Liver (tissue), 3 donors: Measurements from ENCODE around the gene DCTN4.

Source experiments
- FOXA1 ChIP-seq: IDR thresholded peaks from 2 replicates; pipeline ENCODE4 v1.6.1; 2016; ENCODE audit warnings: antibody characterized with exemption
- GABPA ChIP-seq, 2 donors: IDR thresholded peaks in 1 of 2; conservative IDR thresholded peaks in 1 of 2; 2 replicates each; pipeline ENCODE4 v1.6.1; 2016; ENCODE audit warnings: antibody characterized with exemption in 2 of 2, mild to moderate bottlenecking in 1 of 2, moderate library complexity in 1 of 2
- HNF4A ChIP-seq, 2 donors: conservative IDR thresholded peaks; 2 replicates each; pipeline ENCODE4 v1.6.1; 2016; ENCODE audit warnings: antibody characterized with exemption in 2 of 2, mild to moderate bottlenecking in 2 of 2
- HNF4G ChIP-seq: IDR thresholded peaks from 2 replicates; pipeline ENCODE4 v1.6.1; 2016; ENCODE audit warnings: antibody characterized with exemption
- JUND ChIP-seq, 2 donors: IDR thresholded peaks; 2 replicates each; pipeline ENCODE4 v1.6.1; 2016; ENCODE audit warnings: antibody characterized with exemption in 2 of 2
- RAD21 ChIP-seq, 2 donors: IDR thresholded peaks; 2 replicates each; pipeline ENCODE4 v1.6.1; 2016; ENCODE audit warnings: antibody characterized with exemption in 2 of 2, mild to moderate bottlenecking in 2 of 2
- SP1 ChIP-seq: IDR thresholded peaks from 2 replicates; pipeline ENCODE4 v1.6.1; 2018; ENCODE audit warnings: antibody characterized with exemption, mild to moderate bottlenecking
- TAF1 ChIP-seq: conservative IDR thresholded peaks from 2 replicates; pipeline ENCODE4 v1.6.1; 2016; ENCODE audit warnings: antibody characterized with exemption, mild to moderate bottlenecking
- YY1 ChIP-seq: IDR thresholded peaks from 2 replicates; pipeline ENCODE4 v1.6.1; 2016; ENCODE audit warnings: antibody characterized with exemption, mild to moderate bottlenecking
- TF ChIP-seq, protein P1 (sequence below): fragments of 150-350 bp; IDR thresholded peaks from 2 replicates; pipeline ENCODE4 v1.5.1; 2017; ENCODE audit warnings: improper control_type of control experiment, low read depth, low read length; ENCODE audit not compliant: missing input control
- TF ChIP-seq, protein P2 (sequence below): IDR thresholded peaks from 2 replicates; pipeline ENCODE4 v1.6.1; 2016; ENCODE audit warnings: antibody characterized with exemption
- TF ChIP-seq, protein P3 (sequence below): IDR thresholded peaks from 2 replicates; pipeline ENCODE4 v1.6.1; 2016; ENCODE audit warnings: antibody characterized with exemption
- TF ChIP-seq, protein P4 (sequence below): IDR thresholded peaks from 2 replicates; pipeline ENCODE4 v1.6.1; 2016; ENCODE audit warnings: antibody characterized with exemption, mild to moderate bottlenecking
- TF ChIP-seq, protein P5 (sequence below): IDR thresholded peaks from 2 replicates; pipeline ENCODE4 v1.6.1; 2016; ENCODE audit warnings: antibody characterized with exemption
- donor health status: healthy.
- donor health status: healthy.

DNA sequence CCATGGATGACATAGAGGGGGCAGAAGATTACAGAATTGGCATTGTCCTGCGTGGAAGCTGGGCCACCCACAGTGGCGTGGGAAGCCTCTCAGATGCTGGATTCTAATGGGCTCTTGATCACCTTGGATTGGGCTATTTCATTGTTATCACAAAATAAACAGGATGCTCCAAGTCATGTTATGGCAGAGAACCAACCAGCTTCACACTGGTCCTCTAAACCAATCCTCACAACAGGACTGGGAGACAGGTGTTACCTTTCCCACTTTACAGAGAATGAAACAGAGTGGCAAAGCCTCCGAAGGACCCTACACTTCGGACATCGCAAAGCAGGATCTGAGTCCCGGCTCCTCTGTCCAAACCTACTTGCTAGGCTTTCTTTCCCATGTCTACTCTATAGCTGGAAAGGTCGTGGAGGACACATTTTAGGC lies 19.3 kb upstream of the DCTN4 start:
- TF ChIP-seq, protein P1, sequence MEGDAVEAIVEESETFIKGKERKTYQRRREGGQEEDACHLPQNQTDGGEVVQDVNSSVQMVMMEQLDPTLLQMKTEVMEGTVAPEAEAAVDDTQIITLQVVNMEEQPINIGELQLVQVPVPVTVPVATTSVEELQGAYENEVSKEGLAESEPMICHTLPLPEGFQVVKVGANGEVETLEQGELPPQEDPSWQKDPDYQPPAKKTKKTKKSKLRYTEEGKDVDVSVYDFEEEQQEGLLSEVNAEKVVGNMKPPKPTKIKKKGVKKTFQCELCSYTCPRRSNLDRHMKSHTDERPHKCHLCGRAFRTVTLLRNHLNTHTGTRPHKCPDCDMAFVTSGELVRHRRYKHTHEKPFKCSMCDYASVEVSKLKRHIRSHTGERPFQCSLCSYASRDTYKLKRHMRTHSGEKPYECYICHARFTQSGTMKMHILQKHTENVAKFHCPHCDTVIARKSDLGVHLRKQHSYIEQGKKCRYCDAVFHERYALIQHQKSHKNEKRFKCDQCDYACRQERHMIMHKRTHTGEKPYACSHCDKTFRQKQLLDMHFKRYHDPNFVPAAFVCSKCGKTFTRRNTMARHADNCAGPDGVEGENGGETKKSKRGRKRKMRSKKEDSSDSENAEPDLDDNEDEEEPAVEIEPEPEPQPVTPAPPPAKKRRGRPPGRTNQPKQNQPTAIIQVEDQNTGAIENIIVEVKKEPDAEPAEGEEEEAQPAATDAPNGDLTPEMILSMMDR, result no peak
- no peak for TF ChIP-seq TAF1
- TF ChIP-seq, protein P2, sequence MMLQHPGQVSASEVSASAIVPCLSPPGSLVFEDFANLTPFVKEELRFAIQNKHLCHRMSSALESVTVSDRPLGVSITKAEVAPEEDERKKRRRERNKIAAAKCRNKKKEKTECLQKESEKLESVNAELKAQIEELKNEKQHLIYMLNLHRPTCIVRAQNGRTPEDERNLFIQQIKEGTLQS, result no peak
- no peak for TF ChIP-seq RAD21 (IDR thresholded peaks at IDR 0.05)
- no peak for TF ChIP-seq FOXA1
- TF ChIP-seq, protein P3, sequence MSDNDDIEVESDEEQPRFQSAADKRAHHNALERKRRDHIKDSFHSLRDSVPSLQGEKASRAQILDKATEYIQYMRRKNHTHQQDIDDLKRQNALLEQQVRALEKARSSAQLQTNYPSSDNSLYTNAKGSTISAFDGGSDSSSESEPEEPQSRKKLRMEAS, result no peak
- no peak for TF ChIP-seq GABPA (IDR thresholded peaks at IDR 0.05 in 1 of 2, conservative IDR thresholded peaks at IDR 0.05 in 1 of 2)
- TF ChIP-seq, protein P4, sequence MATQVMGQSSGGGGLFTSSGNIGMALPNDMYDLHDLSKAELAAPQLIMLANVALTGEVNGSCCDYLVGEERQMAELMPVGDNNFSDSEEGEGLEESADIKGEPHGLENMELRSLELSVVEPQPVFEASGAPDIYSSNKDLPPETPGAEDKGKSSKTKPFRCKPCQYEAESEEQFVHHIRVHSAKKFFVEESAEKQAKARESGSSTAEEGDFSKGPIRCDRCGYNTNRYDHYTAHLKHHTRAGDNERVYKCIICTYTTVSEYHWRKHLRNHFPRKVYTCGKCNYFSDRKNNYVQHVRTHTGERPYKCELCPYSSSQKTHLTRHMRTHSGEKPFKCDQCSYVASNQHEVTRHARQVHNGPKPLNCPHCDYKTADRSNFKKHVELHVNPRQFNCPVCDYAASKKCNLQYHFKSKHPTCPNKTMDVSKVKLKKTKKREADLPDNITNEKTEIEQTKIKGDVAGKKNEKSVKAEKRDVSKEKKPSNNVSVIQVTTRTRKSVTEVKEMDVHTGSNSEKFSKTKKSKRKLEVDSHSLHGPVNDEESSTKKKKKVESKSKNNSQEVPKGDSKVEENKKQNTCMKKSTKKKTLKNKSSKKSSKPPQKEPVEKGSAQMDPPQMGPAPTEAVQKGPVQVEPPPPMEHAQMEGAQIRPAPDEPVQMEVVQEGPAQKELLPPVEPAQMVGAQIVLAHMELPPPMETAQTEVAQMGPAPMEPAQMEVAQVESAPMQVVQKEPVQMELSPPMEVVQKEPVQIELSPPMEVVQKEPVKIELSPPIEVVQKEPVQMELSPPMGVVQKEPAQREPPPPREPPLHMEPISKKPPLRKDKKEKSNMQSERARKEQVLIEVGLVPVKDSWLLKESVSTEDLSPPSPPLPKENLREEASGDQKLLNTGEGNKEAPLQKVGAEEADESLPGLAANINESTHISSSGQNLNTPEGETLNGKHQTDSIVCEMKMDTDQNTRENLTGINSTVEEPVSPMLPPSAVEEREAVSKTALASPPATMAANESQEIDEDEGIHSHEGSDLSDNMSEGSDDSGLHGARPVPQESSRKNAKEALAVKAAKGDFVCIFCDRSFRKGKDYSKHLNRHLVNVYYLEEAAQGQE, result no peak
- peak; percentile 5 for TF ChIP-seq YY1
- no peak for TF ChIP-seq SP1
- TF ChIP-seq HNF4A (conservative IDR thresholded peaks at IDR 0.05), result no peak
- TF ChIP-seq JUND (IDR thresholded peaks at IDR 0.05), result no peak
- TF ChIP-seq, protein P5, sequence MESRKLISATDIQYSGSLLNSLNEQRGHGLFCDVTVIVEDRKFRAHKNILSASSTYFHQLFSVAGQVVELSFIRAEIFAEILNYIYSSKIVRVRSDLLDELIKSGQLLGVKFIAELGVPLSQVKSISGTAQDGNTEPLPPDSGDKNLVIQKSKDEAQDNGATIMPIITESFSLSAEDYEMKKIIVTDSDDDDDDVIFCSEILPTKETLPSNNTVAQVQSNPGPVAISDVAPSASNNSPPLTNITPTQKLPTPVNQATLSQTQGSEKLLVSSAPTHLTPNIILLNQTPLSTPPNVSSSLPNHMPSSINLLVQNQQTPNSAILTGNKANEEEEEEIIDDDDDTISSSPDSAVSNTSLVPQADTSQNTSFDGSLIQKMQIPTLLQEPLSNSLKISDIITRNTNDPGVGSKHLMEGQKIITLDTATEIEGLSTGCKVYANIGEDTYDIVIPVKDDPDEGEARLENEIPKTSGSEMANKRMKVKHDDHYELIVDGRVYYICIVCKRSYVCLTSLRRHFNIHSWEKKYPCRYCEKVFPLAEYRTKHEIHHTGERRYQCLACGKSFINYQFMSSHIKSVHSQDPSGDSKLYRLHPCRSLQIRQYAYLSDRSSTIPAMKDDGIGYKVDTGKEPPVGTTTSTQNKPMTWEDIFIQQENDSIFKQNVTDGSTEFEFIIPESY, result no peak
- no peak for TF ChIP-seq HNF4G
